Stimulated activated CD4-positive, alpha-beta T cell treated with anti-CD3 and anti-CD28 coated beads, Interleukin-2, amount 100 ng/mL, for 4 hours (primary cell): ENCODE results near the gene LGALS8.
"Not testable (repeated sequence)": the region's sequence is repeated elsewhere in the genome, so short reads cannot be mapped to it uniquely, and the experiment has no call there.

Source experiments
- DNase-seq: peaks from one replicate; pipeline ENCODE4 v3.0.0-alpha.2; 2020; ENCODE audit warnings: low read depth

LGALS8 gene

DNA sequence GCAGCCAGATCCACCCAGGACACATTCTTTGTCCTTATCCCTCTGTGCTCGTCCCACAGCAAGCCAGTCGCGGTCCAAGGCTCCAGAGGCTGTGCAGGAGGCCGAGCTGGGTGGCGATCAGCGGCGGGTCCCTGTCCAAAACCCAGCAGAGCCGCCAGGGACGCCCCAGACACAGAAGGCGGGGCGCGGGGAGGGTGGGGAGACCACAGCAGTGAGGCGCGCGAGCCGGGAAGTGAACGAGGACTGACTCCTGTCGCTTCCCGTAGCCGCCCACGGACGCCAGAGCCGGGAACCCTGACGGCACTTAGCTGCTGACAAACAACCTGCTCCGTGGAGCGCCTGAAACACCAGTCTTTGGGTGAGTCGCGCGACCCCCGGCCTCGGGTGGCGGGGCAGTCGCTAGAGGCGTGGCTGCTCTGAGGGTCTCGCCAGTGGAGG lies at the start of gene LGALS8:
LGALS8 (plus strand) TSS at position 279 of the 438 bp plus-strand sequence. CDS start 2,089 bp downstream, outside the sequence.
- DNase-seq, result peak; percentile 79

DNA sequence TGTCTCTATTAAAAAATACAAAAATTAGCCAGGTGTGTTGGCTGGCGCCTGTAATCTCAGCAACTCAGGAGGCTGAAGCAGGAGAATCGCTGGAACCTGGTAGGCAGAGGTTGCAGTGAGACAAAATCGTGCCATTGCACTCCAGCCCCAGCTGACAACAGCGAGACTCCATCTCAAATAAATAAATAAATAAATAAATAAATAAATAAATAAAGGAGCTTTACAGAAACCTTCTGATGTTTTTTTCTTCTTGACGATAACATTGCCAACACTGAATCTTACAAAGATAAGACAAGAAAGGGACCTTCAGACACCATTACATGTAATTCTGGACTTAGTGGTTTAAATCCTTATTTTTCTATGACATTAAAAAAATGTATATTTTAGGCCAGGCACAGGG lies 47.8 kb upstream of the LGALS8 start:
- DNase-seq, result no peak

DNA sequence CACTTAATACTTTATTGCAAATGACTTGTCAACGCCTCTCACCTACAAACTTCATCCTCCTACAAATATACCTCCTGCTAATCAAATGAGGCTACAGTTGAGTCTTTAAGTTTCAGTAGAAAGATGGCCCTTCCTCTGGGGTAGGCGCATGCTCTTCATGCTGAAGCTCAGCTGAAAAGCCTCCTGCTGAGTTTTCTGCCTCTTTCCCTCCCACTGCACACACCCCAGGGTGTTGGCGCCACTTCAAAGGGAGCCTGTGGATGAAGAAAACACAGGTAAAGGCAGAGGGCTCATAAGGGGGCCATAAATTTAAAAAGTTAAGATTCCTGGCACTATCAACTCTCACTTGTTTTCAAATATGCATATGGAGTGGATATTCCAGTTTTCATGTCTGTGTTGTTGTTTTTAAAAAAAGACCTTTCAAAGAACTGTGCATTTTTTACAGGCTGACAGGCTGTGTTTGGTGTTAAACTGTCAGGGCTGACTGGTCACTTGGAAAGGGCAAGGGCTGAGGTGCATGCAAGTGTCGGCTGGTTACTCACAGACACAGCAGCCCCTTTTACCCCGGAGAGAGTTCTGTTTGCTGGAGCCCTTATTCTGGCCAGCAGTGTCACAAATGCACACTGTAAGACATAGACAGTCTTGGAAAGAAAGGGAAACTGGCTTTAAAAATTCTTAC lies 42.9 kb upstream of the LGALS8 start:
- no peak for DNase-seq

DNA sequence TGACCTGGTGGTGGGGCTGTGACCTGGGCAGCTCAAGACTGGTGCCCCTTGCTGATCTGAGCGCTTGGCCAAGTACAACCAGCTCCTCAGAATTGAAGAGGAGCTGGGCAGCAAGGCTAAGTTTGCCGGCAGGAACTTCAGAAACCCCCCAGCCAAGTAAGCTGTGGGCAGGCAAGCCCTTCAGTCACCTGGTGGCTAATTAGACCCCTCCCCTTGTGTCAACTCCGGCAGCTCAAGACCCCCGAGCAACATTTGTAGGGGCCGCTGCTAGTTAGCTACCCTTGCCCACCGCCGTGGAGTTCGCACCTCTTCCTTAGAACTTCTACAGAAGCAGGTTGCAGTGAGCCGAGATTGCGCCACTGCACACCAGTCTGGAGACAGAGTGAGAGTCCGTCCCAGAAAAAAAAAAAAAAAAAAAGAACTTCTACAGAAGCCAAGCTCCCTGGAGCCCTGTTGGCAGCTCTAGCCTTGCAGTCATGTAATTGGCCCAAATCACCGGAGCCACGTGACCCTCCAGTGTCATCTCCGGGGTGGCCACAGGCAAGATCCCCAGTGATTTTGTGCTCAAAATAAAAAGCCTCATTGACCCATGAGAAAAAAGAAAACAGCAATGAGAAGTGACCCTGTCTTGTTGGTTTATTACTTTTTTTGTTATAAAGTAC lies 39.3 kb upstream of the LGALS8 start:
- no peak for DNase-seq

DNA sequence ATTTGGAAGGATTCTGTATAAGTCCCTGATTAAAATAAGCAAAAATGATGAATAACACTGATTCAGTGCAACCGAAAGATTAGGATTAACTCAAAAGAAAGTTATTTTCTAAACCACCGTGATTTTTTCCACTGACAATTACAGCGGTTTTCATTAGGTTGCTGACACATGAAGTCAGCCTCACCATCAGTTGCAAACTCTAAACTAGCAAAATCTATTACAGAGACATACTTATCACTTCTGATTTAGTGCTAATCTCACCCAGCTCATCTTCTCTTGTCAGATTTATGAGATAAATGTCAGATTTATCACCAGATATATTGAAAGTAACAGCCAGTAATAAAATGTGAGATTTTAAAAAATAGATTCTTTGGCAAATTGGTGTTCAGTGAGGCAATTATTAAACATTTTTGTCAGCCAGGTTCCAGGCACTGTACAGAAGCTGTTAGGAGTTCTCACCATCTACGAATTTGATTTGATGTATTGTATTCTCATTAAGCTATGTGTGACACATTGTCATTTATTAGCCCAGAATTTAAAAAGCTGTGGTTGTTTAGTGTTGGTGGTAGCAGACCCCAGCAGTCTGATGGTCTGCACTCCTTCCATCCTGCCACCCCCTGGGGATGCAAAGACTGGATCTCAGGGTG lies 37.3 kb upstream of the LGALS8 start:
- DNase-seq, result no peak

DNA sequence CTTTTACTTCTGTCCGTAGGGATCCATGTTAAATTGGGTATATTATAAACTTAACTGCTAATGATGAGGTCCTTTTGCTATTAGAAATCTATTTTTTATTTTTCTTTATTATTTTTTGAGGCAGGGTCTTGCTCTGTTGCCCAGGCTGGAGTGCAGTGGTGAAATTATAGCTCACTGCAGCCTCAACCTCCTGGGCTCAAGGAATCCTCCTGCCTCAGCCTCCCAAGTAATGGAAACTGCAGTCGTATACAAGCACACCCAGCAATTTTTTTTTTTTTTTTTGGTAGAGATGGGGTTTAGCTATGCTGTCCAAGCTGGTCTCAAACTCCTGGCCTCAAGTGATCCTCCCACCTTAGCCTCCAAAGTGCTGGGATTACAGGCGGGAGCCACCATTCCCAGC lies 34.6 kb upstream of the LGALS8 start:
- not testable (repeated sequence) for DNase-seq

DNA sequence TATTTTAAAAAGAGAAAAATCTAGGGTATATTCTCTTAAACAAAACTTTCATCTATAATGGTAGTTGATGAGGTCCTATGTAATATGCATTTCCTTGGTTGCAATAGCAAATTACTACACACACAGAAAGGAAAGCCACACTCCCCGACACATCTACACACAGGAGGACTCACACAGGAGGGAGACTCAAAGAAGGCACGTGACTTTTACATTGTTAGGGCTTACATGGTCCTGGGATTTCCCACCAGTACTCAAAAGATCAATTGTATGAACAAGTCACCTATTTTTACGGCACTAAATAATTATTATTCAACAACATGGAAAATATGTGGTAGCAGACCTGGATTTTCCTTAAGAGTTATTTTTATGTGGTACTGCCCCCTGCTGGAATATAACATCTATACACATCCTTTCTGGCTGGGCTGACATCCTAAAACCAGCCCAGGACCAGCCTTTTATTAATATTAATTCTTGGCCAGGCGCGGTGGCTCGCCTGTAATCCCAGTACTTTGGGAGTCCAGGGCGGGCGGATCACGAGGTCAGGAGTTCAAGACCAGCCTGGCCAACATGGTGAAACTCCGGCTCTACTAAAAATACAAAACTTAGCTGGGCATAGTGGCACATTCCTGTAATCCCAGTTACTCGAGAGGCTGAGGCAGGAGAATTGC lies 33.9 kb upstream of the LGALS8 start:
- no peak for DNase-seq

DNA sequence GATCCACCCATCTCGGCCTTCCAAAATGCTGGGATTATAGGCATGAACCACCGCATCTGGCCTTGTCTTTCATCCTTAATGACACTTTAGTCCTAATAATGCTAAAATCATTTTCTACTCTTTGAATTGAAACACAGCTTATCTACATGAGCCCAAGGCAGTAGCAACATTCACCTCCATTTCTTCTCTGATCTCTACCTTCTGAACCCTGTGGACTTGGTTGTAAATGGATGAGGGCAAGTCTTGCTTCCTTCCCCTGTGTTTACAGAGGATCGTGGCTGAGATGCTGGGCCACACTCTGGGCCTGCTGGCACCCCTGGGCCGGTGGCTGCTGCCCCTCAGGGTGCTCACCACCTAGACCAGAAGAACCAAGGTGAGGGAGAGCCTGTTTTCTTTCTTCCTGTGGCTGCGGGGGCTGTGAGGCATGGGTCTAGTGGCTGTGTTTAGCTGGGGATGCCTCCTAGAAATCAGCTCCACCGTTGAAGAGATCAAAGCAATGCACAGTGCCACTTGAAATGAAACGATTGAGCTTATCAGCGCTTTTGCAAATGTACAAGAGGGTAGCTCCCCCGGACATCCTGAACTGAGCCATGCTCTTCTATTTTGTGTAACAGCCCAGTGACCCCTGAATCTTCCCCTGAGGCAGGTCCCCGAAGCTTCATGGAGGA lies 32.2 kb upstream of the LGALS8 start:
- no peak for DNase-seq

DNA sequence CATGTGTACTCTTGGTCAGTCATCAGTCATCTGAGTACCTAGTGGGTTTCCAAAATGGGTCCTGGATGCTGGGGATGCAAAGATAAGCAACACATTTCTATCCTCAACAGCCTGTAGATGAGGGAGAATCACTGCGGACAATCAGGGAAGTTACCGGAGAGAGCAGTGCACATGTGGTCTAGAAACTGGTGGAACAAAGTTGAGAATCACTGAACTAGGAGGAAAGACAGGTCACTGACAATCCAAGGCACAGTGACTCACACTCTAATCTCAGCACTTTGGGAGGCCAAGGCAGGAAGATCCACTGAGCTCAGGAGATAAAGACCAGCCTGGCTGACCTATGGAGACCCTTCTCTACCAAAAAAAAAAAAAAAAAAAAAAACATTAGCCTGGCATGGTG lies 31.4 kb upstream of the LGALS8 start:
- no peak for DNase-seq

DNA sequence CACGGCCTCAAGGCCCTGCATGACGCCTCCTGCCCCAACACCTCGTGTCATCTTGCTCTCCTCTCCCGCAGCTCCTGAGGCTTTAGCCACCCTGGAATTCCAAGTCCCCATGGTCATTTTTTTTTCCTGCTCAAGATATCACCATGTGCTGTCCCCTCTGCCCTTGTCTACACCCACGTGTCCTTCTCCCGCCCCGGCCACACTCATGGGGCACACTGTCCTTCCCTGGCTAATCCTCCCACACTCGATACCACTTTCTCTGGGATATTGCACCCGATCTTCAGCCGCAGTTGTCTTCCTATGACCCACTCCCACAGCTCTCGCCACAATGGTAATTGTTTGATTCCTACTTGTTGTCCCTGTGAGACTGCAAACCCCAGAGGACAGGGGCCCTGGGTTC lies 29.7 kb upstream of the LGALS8 start:
- no peak for DNase-seq

DNA sequence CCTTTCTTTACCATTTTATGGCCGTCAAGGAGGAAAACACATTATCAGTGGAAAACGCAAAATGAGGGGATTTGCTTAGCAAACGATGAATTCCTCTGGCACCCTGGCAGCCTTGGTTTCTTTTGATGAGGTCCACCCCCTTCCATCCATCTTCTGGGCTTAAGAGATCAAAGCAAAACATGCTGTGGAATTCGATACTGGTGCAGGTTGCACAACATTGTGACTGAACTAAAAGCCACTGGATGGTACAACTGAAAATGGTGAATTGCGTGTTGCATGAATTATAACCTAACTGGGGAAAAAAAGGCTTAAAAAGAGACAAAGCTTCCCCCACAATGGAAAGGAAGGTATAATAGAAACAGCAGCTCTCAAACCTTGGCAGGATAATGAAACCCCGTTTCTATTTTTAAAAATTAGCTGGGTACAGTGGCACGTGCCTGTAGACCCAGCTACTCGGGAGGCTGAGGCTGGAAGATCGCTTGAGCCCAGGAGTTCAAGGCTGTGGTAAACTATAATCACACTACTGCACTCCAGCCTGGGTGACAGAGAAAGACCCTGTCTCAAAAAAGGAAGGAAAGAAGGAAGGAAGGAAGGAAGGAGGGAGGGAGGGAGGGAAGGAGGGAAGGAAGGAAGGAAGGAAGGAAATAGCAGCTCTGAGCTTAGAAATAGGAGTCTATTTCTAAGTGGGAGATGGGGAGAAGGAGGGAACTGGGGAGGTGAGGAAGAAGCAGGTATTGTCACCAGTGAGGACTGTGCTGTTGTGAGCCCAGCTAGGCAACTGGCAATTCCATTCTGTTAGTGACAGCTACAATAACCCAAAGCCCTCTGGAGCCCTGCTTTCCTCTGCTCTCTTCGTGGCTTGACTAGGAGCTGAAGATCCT lies 29.0 kb upstream of the LGALS8 start:
- no peak for DNase-seq

DNA sequence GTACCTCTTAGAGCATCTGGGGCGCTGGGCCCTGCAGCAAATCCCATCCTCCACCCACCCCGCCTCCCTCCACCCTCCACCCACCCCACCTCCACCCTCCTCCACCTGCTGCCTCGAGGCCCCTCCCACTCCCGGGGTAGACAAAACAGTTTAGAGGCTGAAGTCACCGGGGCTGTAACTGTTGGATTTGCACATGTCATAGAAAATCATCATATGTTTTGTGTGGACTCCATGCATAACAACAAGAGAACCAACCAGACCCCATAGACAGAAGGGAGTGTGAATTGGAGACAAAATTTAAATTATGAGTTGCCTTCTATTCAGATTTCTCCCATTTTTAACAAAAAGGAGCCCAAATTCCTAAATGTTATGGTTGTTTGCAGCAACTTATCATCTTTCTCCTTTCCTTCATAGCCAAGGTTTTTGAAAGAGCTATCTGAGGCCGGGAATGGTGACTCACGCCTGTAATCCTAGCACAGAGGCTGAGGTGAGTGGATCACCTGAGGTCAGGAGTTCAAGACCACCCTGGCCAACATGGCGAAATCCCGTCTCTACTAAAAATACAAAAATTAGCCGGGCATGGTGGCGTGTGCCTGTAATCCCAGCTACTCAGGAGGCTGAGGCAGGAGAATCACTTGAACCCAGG lies 28.2 kb upstream of the LGALS8 start:
- no peak for DNase-seq

DNA sequence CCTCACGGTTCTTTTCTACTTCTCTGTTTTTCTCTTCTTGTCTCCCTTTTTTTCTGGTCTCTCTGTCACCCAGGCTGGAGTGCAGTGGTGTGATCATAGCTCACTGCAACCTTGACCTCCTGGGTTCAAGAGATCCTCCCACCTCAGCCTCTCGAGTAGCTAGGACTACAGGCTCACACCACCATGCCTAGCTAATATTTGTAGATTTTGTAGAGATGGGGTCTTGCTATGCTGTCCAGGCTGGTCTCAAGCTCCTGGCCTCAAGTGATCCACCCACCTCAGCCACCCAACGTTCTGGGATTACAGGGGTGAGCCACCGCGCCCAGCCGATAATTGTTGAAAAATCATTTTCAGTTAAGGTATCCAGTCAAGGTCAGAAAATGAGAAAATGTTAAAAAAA lies 25.9 kb upstream of the LGALS8 start:
- DNase-seq, result no peak

DNA sequence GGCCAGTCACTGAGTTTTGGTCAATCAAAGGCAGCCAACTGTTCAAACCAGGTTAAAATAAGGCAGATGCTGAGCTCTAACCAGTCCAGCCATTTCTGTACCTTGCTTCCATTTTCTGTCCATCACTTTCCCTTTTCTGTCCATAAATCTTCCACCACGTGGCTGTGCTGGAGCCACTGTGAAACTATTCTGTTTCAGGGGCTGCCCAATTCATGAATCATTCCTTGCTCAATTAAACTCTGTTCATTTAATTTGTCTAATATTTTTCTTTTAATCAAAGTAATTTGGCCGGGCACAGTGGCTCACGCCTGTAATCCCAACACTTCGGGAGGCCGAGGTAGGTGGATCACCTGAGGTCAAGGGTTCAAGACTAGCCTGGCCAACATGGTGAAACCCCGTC lies 22.7 kb upstream of the LGALS8 start:
- DNase-seq, result no peak

DNA sequence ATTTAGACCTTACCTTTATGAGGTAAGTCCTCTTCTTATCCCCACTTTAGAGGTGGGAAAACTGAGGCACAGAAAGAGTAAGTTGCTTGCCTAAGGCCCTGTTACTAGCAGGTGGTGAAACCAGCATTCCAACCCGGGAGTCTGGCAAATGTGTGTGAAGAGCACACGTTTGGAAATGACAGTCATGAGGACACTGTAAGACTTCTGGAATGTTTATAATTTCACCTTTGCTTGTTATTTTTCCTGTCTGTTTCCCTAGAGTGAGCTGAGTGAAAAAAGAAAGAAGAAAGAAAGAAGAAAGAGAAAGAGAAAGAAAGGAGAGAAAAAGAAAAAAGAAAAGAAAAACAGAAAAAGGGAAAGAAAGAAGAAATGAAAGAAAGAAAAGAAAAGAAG lies 21.2 kb upstream of the LGALS8 start:
- DNase-seq, result no peak

DNA sequence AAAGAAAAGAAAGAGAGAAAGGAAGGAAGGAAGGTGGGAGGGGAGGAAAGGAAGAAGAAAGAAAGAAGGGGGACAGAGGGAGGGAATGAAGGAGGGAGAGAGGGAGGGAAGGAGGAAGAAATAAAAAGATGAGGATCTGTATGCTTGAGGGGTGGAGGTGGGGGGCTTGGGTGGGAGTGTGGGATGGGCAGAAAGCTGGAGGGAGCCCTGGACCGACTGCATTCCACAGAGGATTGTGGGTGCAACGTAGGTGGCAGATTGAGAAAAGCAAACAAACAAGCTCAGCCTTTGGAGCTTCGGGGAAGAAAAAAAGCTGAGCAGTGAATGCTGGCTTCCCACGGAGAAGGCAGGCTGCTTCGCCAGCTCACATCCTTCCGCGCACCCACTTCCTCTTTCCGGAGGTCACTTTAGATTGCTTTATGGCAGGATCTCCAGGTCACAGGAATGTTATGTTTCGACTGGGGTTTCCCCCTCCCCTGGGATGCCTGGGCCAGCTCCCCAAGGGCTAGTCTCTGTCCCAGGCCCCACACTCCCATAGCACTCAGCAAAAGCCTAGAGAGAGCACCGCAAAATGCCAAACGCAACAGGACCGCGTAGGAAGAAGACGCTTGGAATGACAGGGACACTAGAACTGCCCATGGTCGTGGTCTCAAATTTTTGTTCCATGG lies 20.7 kb upstream of the LGALS8 start:
- no peak for DNase-seq

DNA sequence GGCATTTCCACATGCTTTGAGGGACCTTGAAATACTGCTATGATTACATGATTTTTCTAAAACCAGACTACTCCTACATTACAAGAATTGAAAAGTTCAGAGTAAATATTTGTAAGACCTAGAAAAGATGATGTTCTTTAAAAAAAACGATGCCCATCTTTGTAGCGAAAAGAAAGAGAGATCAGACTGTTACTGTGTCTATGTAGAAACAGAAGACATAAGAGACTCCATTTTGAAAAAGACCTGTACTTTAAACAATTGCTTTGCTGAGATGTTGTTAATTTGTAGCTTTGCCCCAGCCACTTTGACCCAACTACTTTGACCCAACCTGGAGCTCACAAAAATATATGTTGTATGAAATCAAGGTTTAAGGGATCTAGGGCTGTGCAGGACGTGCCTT lies 19.4 kb upstream of the LGALS8 start:
- not testable (repeated sequence) for DNase-seq

DNA sequence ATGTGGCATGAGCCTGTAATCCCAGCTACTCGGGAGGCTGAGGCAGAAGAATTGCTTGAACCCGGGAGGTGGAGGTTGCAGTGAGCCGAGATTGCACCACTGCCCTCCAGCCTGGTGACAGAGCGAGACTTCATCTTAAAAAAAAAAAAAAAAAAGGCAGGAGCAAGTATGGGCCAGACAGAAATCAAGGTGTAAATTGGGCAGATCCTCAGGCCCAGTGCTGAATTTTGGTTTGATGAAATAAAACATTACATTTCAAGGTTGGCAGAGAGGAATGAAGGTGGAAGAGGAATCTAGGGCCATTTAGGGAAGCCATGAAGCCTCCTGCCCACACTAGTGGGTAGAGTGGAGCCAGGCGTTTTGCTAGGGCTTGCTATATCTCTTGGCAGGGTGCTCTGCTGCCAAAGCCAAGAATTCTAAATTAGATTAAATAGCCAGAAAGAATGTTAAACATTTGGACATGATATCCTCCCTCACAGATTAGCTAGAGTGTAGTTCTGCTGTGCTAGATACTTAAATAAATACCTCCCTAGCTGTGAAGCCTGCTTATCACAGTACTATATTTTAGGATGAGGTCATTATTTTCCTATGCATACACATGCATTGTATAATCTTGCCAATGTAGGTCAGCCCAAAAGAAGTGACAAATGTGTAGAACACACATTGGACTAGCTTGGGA lies 16.6 kb upstream of the LGALS8 start:
- no peak for DNase-seq

DNA sequence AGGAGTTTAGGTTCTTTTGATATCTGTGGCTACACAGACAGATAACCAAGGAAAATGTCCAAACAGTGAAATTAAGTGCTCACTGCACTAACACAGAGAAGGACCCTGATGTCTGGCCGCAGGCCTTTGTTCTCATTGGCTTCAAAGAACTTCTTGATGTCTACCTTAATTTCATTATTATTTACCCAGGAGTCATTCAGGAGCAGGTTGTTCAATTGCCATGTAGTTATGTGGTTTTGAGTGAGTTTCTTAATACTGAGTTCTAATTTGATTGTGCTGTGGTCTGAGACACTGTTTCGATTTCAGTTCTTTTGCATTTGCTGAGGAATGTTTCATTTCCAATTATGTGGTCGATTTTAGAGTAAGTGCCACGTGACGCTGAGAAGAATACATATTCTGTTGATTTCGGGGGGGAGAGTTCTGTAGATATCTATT lies 15.2 kb upstream of the LGALS8 start:
- no peak for DNase-seq

DNA sequence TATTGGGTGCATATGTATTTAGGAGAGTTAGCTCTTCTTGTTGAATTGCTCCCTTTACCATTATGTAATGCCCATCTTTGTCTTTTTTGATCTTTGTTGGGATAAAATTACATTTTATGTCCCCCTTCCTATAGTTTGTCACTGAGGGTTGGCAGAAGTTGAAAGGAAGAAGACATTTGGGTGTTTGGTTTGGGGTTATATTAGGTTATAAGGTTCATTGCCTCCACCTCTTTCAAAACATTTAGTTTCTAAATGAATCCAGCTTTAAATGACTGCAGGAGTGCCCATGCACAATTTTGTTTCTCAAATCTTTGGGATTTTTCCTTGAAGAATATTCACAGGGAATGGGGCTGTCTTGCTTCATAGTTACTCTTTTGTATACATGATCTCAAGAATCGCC lies 14.6 kb upstream of the LGALS8 start:
- DNase-seq, result no peak
